OCI-LY1 (cell line): Measurements from ENCODE around the gene MYLK4.

Source experiments
- CTCF ChIP-seq: fragments of 200-600 bp; sonication (generic), shearing (Covaris generic); IDR thresholded peaks from 2 replicates; pipeline ENCODE4 v1.5.1; 2017; ENCODE audit warnings: mild to moderate bottlenecking, antibody characterized with exemption, low read length, moderate library complexity, mixed read lengths
- EZH2 ChIP-seq: fragments of 200-600 bp; sonication (generic), shearing (Covaris generic); IDR thresholded peaks from 2 replicates; pipeline ENCODE4 v1.8.0; 2017; ENCODE audit warnings: borderline replicate concordance, mixed run types, mild to moderate bottlenecking, antibody characterized with exemption, low read length, moderate library complexity, mixed read lengths

GRCh38 chr6:2745246-2745645, 5.5 kb downstream of the MYLK4 start:
- no peak for TF ChIP-seq CTCF
- TF ChIP-seq EZH2: no peak
